Embryonic facial prominence (tissue), 1 donor: Measurements from ENCODE around the gene CDK10.

Source experiments
- DNase-seq: peaks from one replicate; pipeline ENCODE4 v3.0.0-alpha.2; 2016; ENCODE audit errors: extremely low spot score

Gene CDK10

GRCh38 chr16:89711601-89712273 lies 25.2 kb downstream of the CDK10 start:
- no peak for DNase-seq

GRCh38 chr16:89712274-89712781 lies 25.8 kb downstream of the CDK10 start:
- DNase-seq = no peak

- no peak for DNase-seq
Observed at GRCh38 chr16:89716493-89716892, 30.0 kb downstream of the CDK10 start.

GRCh38 chr16:89716916-89717687 lies 30.6 kb downstream of the CDK10 start:
- no peak for DNase-seq

GRCh38 chr16:89717688-89718505 lies 31.4 kb downstream of the CDK10 start:
- DNase-seq = no peak

GRCh38 chr16:89720551-89720812 lies 34.0 kb downstream of the CDK10 start:
- no peak for DNase-seq

GRCh38 chr16:89720813-89721545 lies 34.5 kb downstream of the CDK10 start, which contains the start of the genes VPS9D1 and ZNF276:
TSS of gene VPS9D1 (minus strand) at chr16:89720898. CDS start at chr16:89720861, 37 bp downstream.
TSS of gene ZNF276 (plus strand) at chr16:89721537. CDS start at chr16:89721641, 104 bp downstream.
- DNase-seq = peak; percentile 36

GRCh38 chr16:89721546-89722391 lies 35.3 kb downstream of the CDK10 start:
- no peak for DNase-seq

GRCh38 chr16:89722392-89723278 lies 36.1 kb downstream of the CDK10 start:
- no peak for DNase-seq

GRCh38 chr16:89723279-89724250 lies 37.1 kb downstream of the CDK10 start:
- no peak for DNase-seq

- DNase-seq = no peak
Observed at GRCh38 chr16:89727406-89728120, 41.1 kb downstream of the CDK10 start.

- no peak for DNase-seq
Observed at GRCh38 chr16:89729293-89729692, 42.8 kb downstream of the CDK10 start.

- no peak for DNase-seq
Observed at GRCh38 chr16:89729863-89730593, 43.5 kb downstream of the CDK10 start.

GRCh38 chr16:89730610-89731234 lies 44.2 kb downstream of the CDK10 start:
- no peak for DNase-seq

GRCh38 chr16:89732142-89732917 lies 45.8 kb downstream of the CDK10 start:
- DNase-seq = no peak

GRCh38 chr16:89732918-89733242 lies 46.4 kb downstream of the CDK10 start:
- no peak for DNase-seq
